Vagina (tissue), 2 donors: ENCODE results near the gene UBTD2. TPM values are rescaled to one million over a fixed set of nuclear protein-coding genes. Genes with fewer than 3 reads are reported as not detected.

Source experiments
- DNase-seq, 2 donors: peaks; one replicate each; pipeline ENCODE4 v3.0.0-alpha.2; 2017; ENCODE audit errors: extremely low spot score in 2 of 2
- H3K27ac ChIP-seq: fragments of 200-600 bp; sonication (generic); one replicate; pipeline ENCODE4 v1.5.1; 2019
- H3K27me3 ChIP-seq: fragments of 200-600 bp; sonication (generic); one replicate; pipeline ENCODE4 v1.5.1; 2019
- H3K36me3 ChIP-seq, 2 donors: fragments of 200-600 bp; sonication (generic); one replicate each; pipeline ENCODE4 v1.5.1; 2017 to 2019
- H3K4me1 ChIP-seq: fragments of 200-600 bp; sonication (generic); one replicate; pipeline ENCODE4 v1.5.1; 2019
- H3K4me3 ChIP-seq, 2 donors: fragments of 200-600 bp; sonication (generic); 1 replicate in 1 of 2; 2 replicates in 1 of 2; pipeline ENCODE4 v1.5.1; 2016 to 2019
- H3K9me3 ChIP-seq: fragments of 200-600 bp; sonication (generic); one replicate; pipeline ENCODE4 v1.5.1; 2019
- POLR2A ChIP-seq, 2 donors: fragments of 450-650 bp; IDR thresholded peaks; one replicate each; pipeline ENCODE4 v1.6.1; 2017; ENCODE audit warnings: antibody characterized with exemption in 2 of 2, mild to moderate bottlenecking in 2 of 2, moderate library complexity in 2 of 2
- POLR2AphosphoS5 ChIP-seq, 2 donors: sonication (generic); formaldehyde crosslinking; IDR thresholded peaks; one replicate each; pipeline ENCODE4 v1.9.0; 2017; ENCODE audit warnings: antibody characterized with exemption in 2 of 2, mild to moderate bottlenecking in 2 of 2, low read depth in 1 of 2; ENCODE audit not compliant: insufficient read depth in 1 of 2
- intact Hi-C: fragments of 100-400 bp; cut with DNase I; formaldehyde crosslinking; loops from one replicate; pipeline ENCODE4 v1.15.1; 2023
- total RNA-seq: library from RNA; depleted of rRNA; stranded (reverse); fragments of >200 nt; gene quantifications from one replicate; pipeline ENCODE4 v1.2.3, GENCODE V29; 2016
- TF ChIP-seq, protein P1 (sequence below), 3 experiments: fragments of 450-650 bp in 2 of 3; fragments of 200-600 bp in 1 of 3; sonication (generic) in 1 of 3; IDR thresholded peaks; one replicate each; pipeline ENCODE4 v1.5.1; 2017 to 2019; ENCODE audit warnings: antibody characterized with exemption in 3 of 3, mild to moderate bottlenecking in 2 of 3, moderate library complexity in 2 of 3

UBTD2 gene
- total RNA-seq, 1 donor from 2014 or later, result 22.8 TPM

DNA sequence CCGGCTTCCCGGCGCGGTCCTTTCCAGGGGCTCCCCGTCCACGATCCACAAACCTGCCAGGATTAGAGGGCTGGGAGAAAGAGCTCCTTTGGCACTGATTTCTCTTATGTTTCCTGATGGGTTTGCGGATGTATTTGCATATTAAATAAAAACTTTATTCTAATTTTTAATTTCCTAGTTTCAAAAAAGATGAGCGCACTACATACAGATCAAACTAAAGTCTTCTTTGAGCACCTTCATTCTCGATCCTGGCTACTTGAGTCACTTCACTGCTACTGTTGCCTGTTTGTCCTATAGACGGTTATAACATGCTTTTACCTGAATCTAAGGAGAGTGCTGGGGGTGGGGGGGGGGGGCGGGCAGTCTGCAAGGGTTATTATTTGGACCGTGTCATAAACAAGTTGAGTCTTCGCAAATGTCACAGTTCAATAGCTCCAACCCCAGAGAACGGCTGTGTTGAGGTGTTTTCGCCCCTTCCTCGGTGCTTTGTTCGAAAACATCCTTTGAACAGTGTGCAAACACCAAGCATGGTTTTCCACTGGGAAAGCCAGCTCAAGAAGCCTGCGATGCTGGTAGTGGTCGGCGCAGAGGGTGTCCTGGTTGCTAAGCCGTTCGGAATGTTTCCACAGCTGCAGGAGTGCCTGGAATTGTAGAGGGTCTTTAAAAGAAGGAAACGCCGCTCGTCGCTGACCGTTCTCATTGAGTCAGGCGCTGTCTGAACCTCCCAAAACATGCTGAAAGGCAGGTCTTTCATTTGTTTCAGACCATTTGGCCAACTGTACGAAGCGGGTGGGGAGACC is 94.5 kb downstream of the UBTD2 start:
- intact Hi-C loops, result loop anchor here (2.0 to 10.0 kb wide), 4 partner anchors 80 to 782 kb away; partner anchors contain the start of gene UBTD2
- no peak for DNase-seq

DNA sequence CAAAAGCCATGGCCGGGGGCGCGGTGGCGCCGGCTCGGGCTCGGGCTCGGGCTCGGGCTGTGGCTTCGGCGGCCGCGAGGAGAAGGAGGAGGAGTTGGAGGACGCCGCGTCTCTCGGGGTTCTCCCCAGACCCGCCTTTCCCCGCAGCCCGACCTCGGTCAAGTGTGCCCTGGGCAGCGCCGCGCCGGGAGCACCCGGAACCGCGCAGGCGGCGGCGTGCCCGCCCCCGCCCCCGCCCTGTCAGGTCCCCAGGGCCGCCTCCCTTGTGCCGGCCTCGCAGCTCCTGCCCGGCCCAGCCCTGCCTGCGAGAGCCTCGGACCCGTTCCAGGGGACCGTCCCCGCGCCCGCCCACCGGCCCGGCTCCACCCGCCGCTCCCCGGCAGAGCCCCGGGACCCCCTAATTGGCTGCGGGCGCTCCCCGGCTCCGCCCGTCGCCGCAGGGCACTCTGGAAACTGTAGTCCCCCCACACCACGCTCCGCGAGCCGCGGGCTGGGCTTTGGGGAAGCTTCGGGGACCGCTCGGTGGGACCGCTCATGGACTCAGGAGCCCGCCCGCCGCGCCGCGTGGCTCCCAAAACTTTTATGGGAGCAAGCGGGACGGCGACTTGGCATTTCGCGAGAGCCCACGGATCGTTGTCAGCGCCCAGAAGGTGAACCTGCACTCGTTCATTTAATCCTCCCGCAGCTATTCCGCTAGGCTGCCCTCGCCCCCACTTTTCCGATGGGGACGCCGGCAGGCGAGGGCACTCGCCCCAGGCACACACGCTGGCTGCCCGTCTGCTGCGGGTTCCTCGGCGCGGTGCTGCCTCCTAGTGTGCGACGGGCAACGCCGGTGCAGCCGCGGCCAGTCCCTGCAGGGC is 95.3 kb downstream of the UBTD2 start, which contains the start of gene STK10:
Gene STK10 (minus strand): TSS at position 192 of the 860 bp plus-strand sequence. CDS start 182 bp downstream, at position 10.
- H3K4me1 ChIP-seq, result peaks cover 24% of the 10 kb centered on the region
- intact Hi-C loops, result loop anchor here (2.0 to 10.0 kb wide), 4 partner anchors 79 to 781 kb away; partner anchors contain the start of gene UBTD2
- H3K27ac ChIP-seq, result peak within 1 kb of the TSS; percentile 89
- H3K4me3 ChIP-seq, result peak within 1 kb of the TSS; percentile 75 to 96
- no peaks in the 10 kb centered on the region for H3K36me3 ChIP-seq
- no peak for DNase-seq
- no peaks in the 10 kb centered on the region for H3K27me3 ChIP-seq
- H3K9me3 ChIP-seq, result no peaks in the 10 kb centered on the region
- TF ChIP-seq, protein P1, sequence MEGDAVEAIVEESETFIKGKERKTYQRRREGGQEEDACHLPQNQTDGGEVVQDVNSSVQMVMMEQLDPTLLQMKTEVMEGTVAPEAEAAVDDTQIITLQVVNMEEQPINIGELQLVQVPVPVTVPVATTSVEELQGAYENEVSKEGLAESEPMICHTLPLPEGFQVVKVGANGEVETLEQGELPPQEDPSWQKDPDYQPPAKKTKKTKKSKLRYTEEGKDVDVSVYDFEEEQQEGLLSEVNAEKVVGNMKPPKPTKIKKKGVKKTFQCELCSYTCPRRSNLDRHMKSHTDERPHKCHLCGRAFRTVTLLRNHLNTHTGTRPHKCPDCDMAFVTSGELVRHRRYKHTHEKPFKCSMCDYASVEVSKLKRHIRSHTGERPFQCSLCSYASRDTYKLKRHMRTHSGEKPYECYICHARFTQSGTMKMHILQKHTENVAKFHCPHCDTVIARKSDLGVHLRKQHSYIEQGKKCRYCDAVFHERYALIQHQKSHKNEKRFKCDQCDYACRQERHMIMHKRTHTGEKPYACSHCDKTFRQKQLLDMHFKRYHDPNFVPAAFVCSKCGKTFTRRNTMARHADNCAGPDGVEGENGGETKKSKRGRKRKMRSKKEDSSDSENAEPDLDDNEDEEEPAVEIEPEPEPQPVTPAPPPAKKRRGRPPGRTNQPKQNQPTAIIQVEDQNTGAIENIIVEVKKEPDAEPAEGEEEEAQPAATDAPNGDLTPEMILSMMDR (IDR thresholded peaks at IDR 0.05), result peak; percentile 62 to 93 (median 87)
- peak; percentile 50 to 74 for TF ChIP-seq POLR2AphosphoS5 (IDR thresholded peaks at IDR 0.05; ENCODE audit: insufficient read depth in 1 of 2, low read depth in 1 of 2)
- TF ChIP-seq POLR2A (IDR thresholded peaks at IDR 0.05), result peak in 1 of 2 donors; percentile 25

More for the DNA sequence above, 94.5 kb downstream of the UBTD2 start:
- TF ChIP-seq POLR2A (IDR thresholded peaks at IDR 0.05) (no peak), POLR2AphosphoS5 (IDR thresholded peaks at IDR 0.05; ENCODE audit: insufficient read depth in 1 of 2, low read depth in 1 of 2) (no peak)
- TF ChIP-seq, protein P1 (IDR thresholded peaks at IDR 0.05), result no peak
- Histone ChIP-seq H3K9me3 (no peaks in the 10 kb centered on the region), H3K27me3 (no peaks in the 10 kb centered on the region), H3K27ac (peak overlapping the region; percentile 89), H3K4me3 (peak overlapping the region; percentile 75 to 96), H3K4me1 (peaks cover 24% of the 10 kb centered on the region), H3K36me3 (no peaks in the 10 kb centered on the region)

DNA sequence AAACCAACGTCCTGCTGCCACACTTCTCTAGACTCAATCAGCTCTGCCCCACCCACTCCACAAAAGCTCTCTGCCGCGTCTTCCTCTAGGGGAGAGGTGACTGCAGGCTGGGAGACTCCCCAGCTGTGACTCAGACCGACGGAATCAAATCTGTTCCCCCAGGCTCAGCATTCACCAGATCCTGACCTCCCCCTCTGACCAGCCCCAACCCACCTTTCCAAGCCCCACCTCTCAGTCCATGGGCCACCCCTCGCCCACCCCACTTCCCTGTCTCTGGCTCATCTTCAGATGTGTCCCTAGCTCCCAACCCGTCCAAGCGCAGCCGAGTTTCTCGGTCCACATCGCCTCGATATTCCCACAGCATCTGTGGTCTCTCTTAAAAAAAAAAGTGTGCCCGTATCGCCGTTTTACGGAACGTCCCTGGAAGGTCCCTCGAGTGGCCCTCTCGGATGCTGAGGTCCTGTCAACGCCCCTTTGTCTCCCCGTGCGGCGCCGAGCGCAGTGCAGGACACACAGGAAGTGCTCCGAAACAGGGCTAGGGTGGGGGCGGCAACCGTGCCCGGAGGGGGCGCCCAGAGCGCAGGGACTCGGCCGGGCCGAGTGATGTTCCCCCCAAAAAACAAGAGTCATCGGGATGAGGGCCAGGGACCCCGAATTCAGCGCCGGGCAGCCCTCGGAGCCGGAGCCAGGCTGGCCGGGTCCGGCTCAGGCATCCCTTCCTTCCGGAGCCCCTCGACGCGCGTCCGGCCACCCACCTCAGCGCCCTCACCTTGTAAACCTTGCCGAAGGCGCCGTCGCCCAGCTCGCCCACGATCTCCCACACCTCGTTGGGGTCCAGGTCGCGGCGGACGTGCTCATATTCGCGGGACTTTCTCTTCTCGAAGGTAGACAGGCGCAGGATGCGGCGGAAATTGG is 96.2 kb downstream of the UBTD2 start:
- peaks cover 24% of the 10 kb centered on the region for H3K4me1 ChIP-seq
- no peak for DNase-seq
- no peaks in the 10 kb centered on the region for H3K27me3 ChIP-seq
- no peaks in the 10 kb centered on the region for H3K36me3 ChIP-seq
- TF ChIP-seq POLR2A (IDR thresholded peaks at IDR 0.05) (peak in 1 of 2 donors; percentile 13), POLR2AphosphoS5 (IDR thresholded peaks at IDR 0.05; ENCODE audit: insufficient read depth in 1 of 2, low read depth in 1 of 2) (peak in 1 of 2 donors; percentile 59)
- TF ChIP-seq, protein P1 (IDR thresholded peaks at IDR 0.05), result no peak
- H3K27ac ChIP-seq, result peak overlapping the region; percentile 89
- H3K4me3 ChIP-seq, result peak overlapping the region; percentile 75 to 96
- intact Hi-C loops, result loop anchor here (2.0 to 10.0 kb wide), 4 partner anchors 79 to 780 kb away; partner anchors contain the start of gene UBTD2
- no peaks in the 10 kb centered on the region for H3K9me3 ChIP-seq

- Histone ChIP-seq H3K4me3 (peak overlapping the region; percentile 75 to 96), H3K4me1 (peaks cover 24% of the 10 kb centered on the region), H3K27me3 (no peaks in the 10 kb centered on the region), H3K9me3 (no peaks in the 10 kb centered on the region), H3K36me3 (no peaks in the 10 kb centered on the region), H3K27ac (peak overlapping the region; percentile 89)
- TF ChIP-seq POLR2AphosphoS5 (IDR thresholded peaks at IDR 0.05; ENCODE audit: insufficient read depth in 1 of 2, low read depth in 1 of 2) (no peak), POLR2A (IDR thresholded peaks at IDR 0.05) (no peak)
- TF ChIP-seq, protein P1 (IDR thresholded peaks at IDR 0.05), result no peak
- intact Hi-C loops, result loop anchor here (5.0 to 10.0 kb wide), 3 partner anchors 99 to 779 kb away; partner anchors contain the start of gene UBTD2
- no peak for DNase-seq
These were observed 97.4 kb downstream of the UBTD2 start for GRCh38 chr5:172186114-172186695.
